SIG-M5 treated with dmso at 0.1 percent for 504 hours (cell line): ENCODE measurements around the gene HTRA1.

Experiments used
- DNase-seq: peaks from one replicate; lab custom pipeline; 2025; ENCODE audit not compliant: unreplicated experiment; lab: John Stamatoyannopoulos, UW

HTRA1 gene

DNA sequence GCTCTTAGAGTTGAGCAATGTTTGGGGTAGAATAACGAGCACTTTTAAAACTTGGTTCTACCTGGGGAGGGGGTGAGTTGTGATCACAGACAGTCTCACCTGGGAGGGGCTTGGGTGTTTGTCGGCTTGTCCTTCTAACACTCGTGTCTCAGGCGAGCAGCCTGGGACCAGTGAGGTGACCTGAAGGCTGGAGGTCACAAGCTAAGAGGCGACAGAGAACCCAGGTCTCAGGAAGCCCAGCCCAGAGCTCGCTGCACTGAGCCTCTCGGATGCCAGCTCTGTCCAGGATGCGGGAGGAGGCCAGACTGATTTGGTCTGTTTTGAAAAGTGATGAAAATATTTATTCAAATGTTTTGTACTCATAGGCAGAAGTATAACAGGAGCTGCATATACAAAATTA is 11.8 kb downstream of the HTRA1 start:
- no peak for DNase-seq

GRCh38 chr10:122474131-122474818 is 12.9 kb downstream of the HTRA1 start:
- DNase-seq = no peak

- DNase-seq = no peak
These were observed 13.7 kb downstream of the HTRA1 start for GRCh38 chr10:122475100-122475499.

GRCh38 chr10:122475591-122476332 is 14.4 kb downstream of the HTRA1 start:
- no peak for DNase-seq

DNA sequence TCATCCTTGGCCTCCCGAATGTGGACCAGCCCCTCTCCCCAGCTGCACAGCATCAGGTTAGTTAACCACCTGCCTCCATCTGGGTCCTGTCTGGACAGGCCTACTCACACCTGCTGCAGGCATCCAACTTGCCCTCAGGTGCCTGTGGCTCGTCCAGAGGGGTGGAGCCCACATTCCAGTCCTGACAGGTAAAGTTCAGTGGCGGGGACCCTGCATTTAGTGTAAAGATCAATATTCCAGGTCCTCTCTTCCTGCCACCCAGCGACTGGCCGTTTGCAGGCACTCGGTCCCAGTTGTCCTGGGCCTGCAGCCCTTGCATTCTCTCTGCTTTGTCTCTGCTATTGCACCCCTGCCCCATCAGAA is 15.0 kb downstream of the HTRA1 start:
- DNase-seq = no peak

DNA sequence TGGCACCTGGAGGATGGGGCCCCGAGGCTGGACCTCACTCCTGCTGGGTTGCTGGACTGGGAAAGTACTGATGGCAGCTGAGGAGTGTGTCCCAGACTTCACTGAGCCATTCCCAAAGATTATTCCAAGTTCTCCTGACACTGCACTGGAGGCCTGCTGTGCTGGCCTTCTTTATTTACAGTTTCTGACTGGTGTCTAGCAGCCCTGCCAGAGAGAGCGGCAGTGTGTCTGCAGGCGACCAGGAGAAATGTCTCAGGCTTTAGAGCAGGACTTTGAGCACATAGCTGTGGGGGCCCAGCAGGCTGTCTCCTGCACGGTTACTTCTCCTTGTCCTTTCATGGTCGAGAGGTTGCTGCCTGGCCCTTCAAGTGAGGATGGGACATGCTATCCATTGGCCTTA is 16.1 kb downstream of the HTRA1 start:
- no peak for DNase-seq

DNA sequence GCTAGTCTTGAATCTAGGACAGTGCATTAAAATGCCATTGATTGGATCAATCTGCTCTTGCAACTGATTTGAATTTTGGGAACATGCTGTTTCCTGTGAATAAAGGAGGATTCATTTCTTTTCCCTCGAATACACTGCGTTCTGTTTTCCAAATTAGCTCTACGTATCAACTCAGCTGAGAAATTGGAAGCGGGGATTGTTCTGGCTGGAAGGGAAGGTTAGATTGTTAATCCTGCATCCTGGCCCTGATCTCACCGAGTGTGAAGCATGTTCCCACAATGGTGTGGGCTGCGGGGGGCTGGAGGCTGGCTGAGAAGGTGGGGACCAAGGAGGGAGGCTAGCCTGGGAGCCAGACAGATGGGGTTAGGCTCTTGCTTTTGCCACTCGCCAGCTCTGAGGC is 17.6 kb downstream of the HTRA1 start:
- DNase-seq = no peak

DNA sequence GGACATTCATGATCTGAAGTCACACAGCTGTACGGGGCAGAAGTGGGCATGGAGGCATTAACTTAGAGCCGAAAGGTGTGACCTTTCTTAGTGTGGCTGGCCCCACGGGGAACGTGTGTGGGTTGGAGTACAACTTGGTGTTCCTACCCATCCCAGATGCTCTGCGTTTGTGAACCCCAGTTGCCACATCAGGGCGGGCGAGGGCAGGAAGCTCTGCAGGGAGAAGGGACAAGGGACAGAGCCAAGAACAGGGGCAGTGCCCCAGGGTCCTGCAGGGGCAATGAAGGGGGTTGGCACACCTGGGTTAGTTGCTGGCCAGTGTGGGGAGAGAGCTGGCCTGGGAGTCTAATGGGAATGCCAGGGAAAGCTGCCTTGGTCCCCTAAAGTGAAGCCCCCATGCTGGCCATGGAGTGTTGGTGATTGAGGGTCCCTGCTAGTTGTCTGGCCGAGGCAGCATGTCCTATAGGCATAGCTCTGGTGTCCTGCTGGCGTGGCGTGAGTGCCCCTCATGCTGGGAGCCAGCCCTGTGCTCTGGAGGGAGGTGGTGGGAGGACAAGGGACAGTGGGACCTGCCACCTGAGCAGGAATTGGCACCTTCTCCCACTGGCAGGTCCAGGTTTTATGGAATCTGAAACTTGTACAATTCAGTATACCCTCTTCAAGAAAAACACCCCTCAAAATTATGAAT is 18.9 kb downstream of the HTRA1 start:
- no peak for DNase-seq

GRCh38 chr10:122481296-122482056 is 20.1 kb downstream of the HTRA1 start:
- no peak for DNase-seq

GRCh38 chr10:122484276-122485060 is 23.1 kb downstream of the HTRA1 start:
- no peak for DNase-seq

DNA sequence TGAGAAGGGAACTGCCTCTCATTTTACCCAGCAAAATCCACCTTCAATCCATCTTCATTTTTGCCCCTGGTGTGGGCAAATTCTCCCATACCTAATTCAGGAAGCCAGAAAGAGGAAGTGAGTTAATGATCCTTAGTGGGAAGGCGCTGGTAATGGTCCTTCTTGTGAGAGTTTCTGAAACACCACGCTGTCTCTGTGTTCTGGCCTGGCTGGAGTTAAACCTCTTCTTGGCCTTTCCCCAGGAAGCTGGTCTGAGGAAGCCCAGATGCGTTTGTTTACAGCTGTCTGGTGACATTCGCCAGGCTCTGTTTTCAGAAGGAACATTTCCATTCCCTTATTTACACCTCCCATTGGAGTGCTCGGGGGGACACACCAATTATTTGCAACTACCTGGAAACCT is 24.3 kb downstream of the HTRA1 start:
- DNase-seq = peak; percentile 6

DNA sequence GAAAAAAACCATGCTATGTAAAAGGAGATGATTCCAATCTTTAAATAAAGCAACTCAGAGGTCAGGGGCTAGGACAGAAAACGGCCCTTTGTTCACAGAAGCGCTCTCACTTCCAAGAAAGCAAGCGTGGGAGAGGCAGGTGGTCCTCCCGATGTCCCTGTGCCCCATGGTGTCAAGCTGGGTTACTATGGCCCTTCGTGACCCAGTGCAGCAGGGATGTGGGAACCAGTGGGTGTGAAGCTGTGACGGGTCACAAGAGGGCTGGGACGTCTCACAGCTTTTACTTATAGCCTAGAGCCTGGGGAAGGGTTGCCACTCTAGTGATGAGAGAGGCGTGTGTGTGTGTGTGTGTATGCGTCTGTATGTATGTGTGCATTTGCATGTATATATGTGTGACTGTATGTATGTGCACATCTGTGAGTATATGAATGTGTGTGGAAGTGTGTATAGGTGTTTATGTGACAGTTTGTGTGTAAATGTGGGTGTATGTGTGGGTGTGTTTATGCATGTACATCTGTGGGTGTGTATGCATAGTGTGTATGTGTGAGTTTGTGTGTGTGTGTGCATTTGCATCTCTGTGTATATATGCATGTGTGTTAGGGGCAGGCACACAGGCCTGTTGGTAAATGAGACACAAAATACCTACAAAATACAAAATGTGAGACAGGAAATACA is 25.2 kb downstream of the HTRA1 start:
- DNase-seq = no peak

DNA sequence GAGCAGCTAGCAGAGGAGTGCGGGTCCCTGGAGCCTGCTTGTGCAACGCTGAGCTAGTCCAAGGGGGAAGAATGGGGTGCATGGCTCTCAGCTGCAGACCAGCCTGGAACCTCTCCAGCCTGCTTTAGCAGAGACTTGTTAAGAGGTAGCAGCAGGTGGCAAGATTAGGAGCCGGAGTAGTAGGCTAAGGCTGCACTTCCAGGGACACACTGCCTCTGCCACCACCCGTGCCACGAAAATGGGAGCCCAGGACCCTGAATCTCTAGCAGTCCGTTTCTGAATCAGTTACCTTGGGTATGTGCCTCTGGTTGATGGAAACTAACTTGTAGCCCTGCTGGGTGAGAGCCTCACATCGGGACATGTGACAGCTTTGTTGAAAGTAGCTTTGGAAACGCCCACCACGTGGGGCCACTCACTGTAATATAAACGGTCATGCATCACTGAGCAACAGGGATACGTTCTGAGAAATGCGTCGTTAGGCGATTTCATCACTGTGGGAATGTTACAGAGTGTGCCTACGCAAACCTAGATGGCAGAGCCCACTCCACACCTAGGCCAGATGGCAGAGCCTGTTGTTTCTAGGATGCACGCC is 25.9 kb downstream of the HTRA1 start:
- DNase-seq = no peak

DNA sequence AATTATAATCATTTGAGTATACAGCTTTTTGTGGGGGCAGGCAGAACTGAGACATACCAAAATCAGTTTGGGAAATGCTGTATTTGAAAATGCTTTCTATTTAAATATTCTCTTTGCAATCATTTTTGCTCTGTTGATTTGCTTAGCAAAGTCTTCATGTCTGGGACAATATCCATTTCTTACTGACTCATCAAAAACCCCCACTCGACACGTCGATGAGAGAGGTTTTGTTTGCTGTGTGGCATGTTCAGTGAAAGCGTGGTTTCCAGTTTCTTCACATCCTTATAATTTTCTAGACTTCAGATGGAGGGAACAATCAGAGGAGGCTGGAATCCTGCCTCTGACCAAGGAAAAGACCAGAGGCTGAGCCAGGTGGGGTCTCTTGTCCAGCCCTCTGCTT is 28.9 kb downstream of the HTRA1 start:
- DNase-seq = no peak

GRCh38 chr10:122490786-122491680 is 29.7 kb downstream of the HTRA1 start:
- DNase-seq = no peak

DNA sequence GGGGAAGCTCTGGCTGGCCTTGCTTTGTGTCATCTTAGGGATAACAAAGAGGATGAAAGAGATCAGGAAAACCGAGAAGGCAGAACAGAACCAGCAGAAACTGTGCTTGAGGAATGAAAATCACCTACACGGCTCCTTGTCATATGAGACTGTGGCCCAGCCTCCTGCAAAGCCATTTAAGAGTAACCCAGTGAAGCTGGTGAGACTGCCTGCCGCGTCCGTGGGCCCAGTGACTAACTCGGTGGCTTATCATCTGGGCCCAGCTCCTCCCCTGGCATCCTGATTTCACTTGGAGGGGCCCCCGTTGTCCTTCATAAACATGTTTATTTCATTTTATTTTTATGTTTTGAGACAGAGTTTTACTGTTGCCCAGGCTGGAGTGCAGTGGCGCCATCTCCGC is 30.7 kb downstream of the HTRA1 start:
- DNase-seq = no peak

DNA sequence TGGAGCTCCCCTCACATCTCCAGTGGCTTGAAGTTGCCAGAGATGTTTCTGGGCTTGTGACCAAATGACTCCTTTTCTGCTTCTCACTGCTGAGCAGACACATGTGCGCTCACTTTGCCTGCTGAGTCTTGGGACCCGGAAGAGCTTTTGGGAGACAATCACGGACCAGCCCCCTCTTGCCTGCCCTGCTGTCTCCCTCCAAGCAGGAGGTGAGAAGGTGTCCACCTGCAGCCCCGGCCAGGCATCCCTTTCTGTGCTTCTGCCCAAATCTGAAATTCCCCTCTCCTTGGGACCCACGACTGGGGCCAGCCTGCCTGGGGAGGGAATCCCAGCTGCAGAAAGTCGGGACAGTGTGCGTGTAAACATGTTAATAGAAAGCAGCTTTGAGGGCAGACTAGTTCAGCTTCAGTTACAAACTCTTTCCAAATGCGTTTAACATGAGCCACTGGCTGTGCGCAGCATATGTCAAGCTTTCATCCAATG is 31.7 kb downstream of the HTRA1 start:
- no peak for DNase-seq

GRCh38 chr10:122493761-122494160 is 32.4 kb downstream of the HTRA1 start:
- no peak for DNase-seq
